ENCODE results near the gene STRIT1.

The STRIT1 gene

GRCh38 chr3:155293516-155293915, at the start of gene STRIT1:
STRIT1 (minus strand) TSS chr3:155293683.
- no peak for DNase-seq

- no peak for DNase-seq
Measured at GRCh38 chr3:155342344-155342743, 48.9 kb upstream of the STRIT1 start.

DNA sequence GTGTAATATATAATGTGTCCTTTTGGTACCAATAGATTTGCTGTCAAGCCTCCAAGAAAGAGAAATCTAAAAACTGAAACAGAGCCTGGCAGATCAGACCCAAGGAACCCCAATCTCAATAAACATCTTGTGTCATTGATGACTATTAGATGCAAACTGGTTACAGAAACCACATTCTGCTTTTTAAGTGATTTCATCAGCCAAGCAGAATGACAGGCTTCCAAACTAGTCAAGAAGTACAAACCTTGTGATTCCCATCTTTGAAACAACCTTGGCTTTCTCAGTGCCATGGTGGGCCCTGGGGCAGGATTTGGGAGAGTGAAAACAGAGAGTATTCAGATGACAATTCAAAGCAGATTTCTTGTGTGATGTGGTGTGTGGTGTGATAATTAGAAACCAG, 45.6 kb upstream of the STRIT1 start:
- peak; percentile 24 for DNase-seq

DNA sequence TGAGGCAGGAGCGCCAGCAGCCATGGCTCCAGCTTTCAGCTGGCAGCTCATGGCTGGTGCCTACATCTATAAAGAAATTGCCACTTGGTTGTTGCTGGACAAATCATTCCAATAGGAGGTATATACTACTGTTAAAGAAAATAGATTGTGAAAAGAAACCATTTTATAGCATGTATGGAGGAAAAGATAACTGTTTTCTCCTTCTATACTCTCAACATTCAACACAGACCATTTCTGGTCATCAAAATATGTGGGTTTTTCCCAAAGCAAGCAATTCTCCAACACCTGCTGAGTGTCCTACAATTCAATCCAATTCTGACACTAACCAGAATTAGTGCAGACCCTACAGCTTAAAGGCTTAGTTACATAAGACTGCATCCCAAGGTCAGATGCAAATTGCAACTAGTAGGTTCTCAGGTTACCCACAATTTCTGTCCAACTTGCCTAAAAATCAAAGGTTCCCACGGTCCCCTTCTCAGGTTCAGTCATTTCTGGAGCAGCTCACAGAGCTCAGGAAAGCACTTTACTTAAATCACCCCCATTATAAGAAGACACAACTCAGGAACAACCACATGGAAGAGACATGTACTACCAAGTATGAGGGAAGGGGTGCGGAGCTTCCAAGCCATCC, 42.4 kb upstream of the STRIT1 start:
- peak; percentile 17 for DNase-seq

DNA sequence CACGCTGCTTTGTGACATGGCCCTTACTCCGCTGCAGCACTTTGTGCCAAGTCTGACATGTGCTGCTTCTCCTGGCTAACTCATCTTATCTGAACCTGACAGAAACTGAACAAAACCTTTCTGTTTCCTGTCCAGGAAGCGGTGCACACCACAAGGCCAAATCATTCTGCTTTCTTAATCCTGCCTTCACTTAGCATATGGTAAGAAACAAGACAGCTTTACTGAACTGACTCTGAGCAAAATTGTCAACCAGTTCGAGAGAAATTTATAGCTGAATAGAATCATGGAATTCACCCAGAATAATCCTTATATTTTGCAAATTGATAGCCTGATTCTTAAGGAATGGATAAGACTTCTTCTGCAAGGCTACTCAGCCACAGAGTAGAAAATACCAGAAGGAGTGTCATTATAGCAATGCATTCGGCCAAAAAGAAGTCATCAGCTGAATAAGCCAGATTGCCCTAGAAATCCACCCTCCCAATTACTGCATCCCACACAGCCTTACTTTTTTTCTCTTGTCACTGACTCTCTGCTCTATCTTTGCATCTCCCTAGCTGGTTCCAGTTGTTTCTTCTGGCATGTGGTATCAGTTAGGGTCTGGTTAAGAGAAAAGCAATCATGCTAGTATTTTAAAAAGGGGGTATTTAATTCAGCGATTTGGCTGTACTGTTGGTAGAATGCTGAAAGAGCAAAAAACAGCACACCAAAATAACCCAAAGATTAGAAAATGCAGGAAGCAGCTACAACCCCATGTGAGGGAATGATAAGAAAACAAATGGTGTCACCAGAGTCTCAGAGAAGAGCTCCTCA, 41.6 kb upstream of the STRIT1 start:
- DNase-seq: peak; percentile 97

- DNase-seq: peak; percentile 32
Measured at GRCh38 chr3:155334215-155334913, 40.9 kb upstream of the STRIT1 start.

DNA sequence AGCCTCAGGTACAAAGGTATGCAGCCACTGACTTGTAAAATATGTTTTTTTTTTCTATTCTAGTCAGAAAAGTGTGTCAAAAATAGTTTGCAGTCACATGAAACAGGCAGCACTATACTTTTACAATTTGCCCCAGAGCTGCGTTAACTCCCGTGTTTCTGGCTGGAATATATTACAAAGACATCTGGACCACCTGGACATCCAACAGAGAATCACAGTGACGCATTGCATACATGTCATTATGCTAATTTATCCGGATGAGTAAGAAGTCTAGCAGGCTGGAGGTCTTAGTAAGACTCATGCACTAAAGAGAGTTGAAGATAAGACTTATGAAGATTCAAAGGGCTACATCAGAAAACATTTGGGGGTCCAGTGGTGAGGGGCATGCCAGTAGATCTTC, 39.2 kb upstream of the STRIT1 start:
- peak; percentile 8 for DNase-seq

DNA sequence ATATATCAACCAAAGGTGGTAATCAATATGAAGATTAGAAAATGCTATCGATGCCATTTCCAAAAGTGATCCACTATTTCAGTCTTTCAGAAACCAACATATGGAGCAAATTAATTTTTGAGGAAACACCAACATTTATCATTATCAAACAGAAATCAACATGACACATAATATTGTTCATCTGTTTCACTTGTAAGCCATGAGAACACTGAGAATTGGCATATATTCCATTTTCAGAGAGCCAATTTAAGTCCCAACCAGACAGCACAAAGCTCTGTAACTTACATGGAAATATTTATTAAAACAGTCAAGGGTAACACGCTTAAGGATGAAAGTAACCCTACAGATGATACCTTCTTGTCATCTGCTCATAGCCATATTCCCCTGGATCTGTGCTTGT, 37.6 kb upstream of the STRIT1 start:
- no peak for DNase-seq

- DNase-seq: peak; percentile 16
Measured at GRCh38 chr3:155330370-155330769, 36.9 kb upstream of the STRIT1 start.

- no peak for DNase-seq
Measured at GRCh38 chr3:155329513-155330048, 36.1 kb upstream of the STRIT1 start.

DNA sequence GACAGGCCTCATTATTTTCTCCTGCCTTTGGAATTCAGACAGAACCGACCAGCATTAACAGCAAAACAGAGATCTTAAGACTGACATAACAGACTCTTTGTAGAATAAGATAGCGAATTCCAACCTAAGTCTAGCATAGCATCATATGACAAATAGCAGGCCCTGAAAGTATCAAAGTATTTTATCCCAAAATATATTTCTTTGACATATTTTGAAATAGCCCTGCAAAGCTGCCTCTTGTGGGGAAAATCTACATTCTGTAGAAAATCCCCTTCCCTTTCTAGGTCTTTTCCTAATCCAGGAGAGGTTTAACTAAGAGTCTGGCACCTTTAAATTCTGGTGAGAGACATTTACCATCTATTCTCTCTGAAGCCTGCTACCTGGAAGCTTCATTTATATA, 34.4 kb upstream of the STRIT1 start:
- DNase-seq: no peak

DNA sequence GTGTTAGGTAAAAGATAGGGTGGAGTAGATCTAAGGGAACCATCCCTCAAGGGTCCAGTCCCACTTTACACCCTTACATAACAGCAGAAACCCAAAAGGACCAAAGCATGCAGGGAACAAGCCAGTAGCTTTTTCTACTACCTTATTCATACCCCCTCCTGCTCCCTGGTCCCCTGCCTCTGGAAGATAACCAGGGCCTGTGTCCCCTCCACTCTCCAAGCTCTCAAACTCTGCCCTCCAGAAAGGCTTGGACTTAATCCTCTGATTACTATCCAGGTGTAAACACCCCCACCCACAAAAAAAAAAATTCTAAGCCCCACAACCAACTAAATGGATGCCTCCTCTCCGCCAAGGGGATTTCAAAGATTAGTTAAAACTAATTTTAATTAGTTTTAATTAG, 33.9 kb upstream of the STRIT1 start:
- no peak for DNase-seq

GRCh38 chr3:155326901-155327300, 33.4 kb upstream of the STRIT1 start:
- DNase-seq: peak; percentile 32

GRCh38 chr3:155326244-155326643, 32.8 kb upstream of the STRIT1 start:
- peak; percentile 26 for DNase-seq

- DNase-seq: no peak
Measured at GRCh38 chr3:155325263-155325835, 31.9 kb upstream of the STRIT1 start.

GRCh38 chr3:155323063-155323666, 29.7 kb upstream of the STRIT1 start:
- peak; percentile 92 for DNase-seq

DNA sequence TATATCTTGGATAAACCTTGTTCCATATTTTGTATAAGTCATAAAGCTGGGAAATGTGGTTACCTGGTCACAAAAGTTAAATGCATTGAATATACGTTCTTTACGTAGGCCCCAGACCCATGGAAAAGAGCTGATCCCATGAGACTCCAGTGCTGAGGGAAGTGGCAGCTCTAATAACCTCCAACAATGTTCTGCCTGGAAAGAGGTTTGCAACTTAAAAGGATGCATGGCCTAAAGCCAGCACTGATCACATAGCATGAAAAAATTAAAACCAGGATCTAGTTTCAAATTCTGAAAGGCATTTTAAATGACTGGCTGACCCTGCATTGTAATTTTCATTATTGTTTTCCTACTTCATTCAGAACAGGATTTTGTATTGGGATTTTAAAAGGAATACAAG, 27.9 kb upstream of the STRIT1 start:
- DNase-seq: no peak

GRCh38 chr3:155320934-155321333, 27.5 kb upstream of the STRIT1 start:
- no peak for DNase-seq

- DNase-seq: no peak
Measured at GRCh38 chr3:155318740-155319139, 25.3 kb upstream of the STRIT1 start.

- no peak for DNase-seq
Measured at GRCh38 chr3:155317211-155317610, 23.7 kb upstream of the STRIT1 start.

- no peak for DNase-seq
Measured at GRCh38 chr3:155316426-155316825, 22.9 kb upstream of the STRIT1 start.

GRCh38 chr3:155313916-155314315, 20.4 kb upstream of the STRIT1 start:
- no peak for DNase-seq

DNA sequence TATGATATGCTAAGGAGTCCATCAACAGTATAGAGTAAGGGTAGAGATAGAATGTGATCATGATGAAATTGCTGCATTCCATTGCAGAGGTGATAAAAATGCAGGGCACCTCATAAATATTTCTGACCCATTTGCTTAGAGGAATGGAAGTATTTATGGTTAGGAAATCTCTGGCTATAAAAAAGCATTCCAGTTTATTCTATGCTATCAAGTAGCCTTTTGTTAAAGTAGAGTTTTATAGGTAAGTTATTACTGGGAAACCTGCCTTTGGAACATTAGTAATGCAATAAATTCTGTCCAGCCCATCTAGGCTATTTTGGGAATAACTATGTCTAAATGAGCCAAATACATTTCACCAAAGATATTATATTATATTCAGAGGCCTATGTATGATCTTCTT, 19.8 kb upstream of the STRIT1 start:
- no peak for DNase-seq
